Subcutaneous adipose tissue (tissue), 4 donors: ENCODE data around the gene CARNS1. TPM values are rescaled to one million over a fixed set of nuclear protein-coding genes. Genes with fewer than 3 reads are reported as not detected.

Source experiments
- total RNA-seq, 4 donors: library from RNA; depleted of rRNA; stranded (reverse); fragments of >200 nt; gene quantifications; one replicate each; pipeline ENCODE4 v1.1.0, GENCODE V29; 2016
- TF ChIP-seq, protein P1 (sequence below): fragments of 450-650 bp; IDR thresholded peaks from one replicate; pipeline ENCODE4 v1.5.1; 2016; ENCODE audit warnings: low read depth, mild to moderate bottlenecking, control low read depth, antibody characterized with exemption, moderate library complexity

CARNS1 gene
- total RNA-seq, 4 donors from 2014 or later = 0.17 to 0.38 (median 0.22) TPM; not detected in 1

DNA sequence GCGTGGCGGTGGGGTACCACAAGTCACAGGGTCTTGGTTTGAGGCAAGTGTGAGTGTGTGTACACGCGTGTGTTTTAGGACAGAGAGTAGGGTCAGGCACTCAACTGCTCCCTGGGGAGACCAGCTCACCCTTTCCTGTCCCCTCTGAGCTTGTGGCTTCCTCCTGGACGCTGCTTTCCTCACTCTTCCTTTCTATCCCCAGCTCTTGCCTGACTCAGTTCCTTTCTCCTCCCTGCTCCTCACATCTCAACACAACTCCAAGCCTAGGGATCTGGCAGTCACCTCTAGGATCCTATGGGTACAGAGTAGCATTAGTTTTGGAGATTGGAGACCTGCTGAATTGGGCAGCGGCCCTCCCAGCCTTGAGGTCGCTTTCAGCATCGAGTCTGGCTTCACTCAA, 46.2 kb upstream of the CARNS1 start:
- TF ChIP-seq, protein P1, sequence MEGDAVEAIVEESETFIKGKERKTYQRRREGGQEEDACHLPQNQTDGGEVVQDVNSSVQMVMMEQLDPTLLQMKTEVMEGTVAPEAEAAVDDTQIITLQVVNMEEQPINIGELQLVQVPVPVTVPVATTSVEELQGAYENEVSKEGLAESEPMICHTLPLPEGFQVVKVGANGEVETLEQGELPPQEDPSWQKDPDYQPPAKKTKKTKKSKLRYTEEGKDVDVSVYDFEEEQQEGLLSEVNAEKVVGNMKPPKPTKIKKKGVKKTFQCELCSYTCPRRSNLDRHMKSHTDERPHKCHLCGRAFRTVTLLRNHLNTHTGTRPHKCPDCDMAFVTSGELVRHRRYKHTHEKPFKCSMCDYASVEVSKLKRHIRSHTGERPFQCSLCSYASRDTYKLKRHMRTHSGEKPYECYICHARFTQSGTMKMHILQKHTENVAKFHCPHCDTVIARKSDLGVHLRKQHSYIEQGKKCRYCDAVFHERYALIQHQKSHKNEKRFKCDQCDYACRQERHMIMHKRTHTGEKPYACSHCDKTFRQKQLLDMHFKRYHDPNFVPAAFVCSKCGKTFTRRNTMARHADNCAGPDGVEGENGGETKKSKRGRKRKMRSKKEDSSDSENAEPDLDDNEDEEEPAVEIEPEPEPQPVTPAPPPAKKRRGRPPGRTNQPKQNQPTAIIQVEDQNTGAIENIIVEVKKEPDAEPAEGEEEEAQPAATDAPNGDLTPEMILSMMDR = no peak

DNA sequence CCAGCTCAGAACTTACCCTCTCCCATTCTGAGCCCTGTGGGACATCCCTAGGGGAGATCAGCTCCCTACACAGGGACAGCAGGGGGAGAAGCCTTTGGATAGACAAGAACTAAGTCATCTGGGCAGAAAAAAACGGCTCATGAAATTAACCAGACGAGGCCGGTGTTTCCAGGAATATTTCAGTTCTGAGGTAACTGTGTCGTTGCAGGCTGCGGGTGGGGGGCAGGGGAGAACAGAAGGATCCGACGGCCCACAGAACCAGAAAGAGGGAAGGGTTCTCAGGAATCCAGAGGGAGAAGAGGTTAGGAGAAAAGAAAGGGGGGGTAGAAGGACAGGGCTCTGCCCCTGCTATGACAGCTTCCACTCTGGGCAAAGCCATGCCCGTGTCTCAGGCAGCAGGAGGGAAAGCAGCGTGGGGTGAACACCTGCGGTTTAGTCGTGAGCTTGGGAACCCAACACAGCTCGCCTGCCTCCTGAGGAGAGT, 45.6 kb upstream of the CARNS1 start:
- TF ChIP-seq, protein P1 = no peak

DNA sequence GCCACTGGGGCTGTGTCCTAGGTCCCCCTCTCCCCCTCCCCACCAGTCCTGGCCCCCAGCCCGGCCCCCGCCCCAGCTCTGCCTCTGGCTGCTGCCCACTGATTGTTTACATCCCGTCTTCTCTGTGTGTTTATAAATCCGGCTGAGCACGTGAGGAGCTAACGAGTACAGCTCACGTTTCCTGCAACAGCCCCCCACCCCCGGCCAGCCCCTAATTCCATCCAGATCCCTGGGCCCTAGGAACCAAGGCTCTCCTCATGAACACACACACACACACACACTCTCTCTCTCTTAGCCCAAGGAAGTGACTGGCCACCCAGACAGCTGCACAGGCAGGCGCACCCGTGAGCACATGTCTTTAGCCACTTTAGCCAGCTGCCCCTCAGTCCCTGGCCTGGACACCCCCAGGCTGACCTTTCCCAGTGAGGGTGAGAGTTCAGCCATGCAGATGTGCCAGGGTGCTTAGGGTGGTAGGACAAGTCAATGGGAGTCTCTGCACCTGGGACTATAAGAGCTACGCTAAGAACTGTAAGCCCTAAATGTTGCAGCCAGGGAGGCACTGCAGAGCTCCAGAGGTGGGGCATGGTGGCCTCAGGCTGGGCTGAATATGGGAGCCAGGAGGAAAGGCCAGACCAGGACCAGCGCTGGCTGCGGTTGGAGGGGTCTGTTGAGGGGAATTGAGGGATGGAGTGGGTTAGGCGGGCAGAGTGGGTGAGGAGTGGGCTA, 45.0 kb upstream of the CARNS1 start:
- TF ChIP-seq, protein P1 = no peak

- TF ChIP-seq, protein P1 = no peak
These were observed 44.1 kb upstream of the CARNS1 start for GRCh38 chr11:67371189-67371910.

DNA sequence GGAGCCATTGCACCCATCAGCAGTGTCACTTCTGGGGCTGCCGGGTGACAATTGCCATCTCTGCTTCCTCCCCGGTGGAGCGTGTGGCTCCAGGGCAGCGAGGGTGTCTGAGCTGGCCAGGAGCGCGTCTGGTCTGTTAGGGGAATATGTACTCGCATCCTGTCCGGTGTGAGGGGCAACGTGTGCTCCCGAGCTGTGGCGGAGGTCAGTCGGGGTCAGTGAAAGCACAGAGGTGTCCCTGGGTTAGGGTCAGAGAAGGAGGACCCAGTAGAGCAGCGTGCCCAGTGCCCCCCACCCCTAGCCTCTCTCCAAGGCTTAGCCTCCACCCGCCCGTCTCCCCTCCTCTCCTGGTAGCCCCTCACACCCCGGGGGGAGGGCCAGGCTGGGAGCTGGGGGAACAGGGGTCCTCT, 43.6 kb upstream of the CARNS1 start:
- TF ChIP-seq, protein P1 = no peak

GRCh38 chr11:67372321-67372992, 43.0 kb upstream of the CARNS1 start:
- TF ChIP-seq, protein P1 = no peak
